Astrocyte of the spinal cord (primary cell): ENCODE data around the gene OXSR1.

Source experiments
- DNase-seq: peaks from one replicate; pipeline ENCODE4 v3.0.0; 2011; ENCODE audit warnings: low read depth, low spot score
- H3K4me3 ChIP-seq: 2 replicates; pipeline ENCODE4 v1.5.1; 2011; ENCODE audit warnings: low read depth, mild to moderate bottlenecking, low read length, moderate library complexity
- in situ Hi-C: cut with HindIII; loops from 2 replicates; pipeline ENCODE4 v1.10.0; 2017; ENCODE audit warnings: low sequenced_read_pairs
- TF ChIP-seq, protein P1 (sequence below): IDR thresholded peaks from 2 replicates; pipeline ENCODE4 v1.5.1; 2012; ENCODE audit warnings: low read depth, mild to moderate bottlenecking, low read length, inconsistent platforms

The OXSR1 gene

DNA sequence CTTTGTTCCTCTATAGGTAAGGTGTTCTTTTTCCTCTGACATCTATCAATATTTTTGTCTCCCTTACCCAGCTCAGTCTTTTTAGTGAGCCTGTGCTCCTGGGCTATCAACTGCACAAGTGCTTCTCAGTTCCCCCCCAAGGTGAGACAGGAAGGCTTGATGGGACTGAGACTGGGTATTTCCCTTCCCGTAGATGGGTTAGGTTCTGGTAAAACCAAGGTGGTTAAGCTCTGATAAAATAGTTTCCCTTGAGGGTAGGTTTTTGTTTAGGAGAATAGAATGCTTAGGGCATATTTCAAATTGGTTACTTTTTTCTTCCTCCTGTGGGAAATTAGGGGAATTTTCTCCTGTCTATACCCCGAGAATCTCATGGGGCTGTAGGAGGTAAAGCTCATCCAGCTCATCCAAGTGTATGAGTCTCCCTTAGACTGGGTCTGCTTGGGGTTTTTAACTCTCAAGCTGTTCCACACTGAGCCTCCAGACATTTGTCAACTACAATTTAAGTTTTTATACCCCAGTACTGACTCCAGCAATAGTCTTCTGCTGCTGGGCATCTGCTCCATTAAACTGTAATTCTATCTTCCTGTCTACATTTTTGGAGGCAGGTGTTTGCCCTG lies 44.9 kb downstream of the OXSR1 start:
- TF ChIP-seq, protein P1, sequence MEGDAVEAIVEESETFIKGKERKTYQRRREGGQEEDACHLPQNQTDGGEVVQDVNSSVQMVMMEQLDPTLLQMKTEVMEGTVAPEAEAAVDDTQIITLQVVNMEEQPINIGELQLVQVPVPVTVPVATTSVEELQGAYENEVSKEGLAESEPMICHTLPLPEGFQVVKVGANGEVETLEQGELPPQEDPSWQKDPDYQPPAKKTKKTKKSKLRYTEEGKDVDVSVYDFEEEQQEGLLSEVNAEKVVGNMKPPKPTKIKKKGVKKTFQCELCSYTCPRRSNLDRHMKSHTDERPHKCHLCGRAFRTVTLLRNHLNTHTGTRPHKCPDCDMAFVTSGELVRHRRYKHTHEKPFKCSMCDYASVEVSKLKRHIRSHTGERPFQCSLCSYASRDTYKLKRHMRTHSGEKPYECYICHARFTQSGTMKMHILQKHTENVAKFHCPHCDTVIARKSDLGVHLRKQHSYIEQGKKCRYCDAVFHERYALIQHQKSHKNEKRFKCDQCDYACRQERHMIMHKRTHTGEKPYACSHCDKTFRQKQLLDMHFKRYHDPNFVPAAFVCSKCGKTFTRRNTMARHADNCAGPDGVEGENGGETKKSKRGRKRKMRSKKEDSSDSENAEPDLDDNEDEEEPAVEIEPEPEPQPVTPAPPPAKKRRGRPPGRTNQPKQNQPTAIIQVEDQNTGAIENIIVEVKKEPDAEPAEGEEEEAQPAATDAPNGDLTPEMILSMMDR: no peak
- H3K4me3 ChIP-seq: no peak overlapping the region
- in situ Hi-C loops: no loop called here
- DNase-seq: no peak

DNA sequence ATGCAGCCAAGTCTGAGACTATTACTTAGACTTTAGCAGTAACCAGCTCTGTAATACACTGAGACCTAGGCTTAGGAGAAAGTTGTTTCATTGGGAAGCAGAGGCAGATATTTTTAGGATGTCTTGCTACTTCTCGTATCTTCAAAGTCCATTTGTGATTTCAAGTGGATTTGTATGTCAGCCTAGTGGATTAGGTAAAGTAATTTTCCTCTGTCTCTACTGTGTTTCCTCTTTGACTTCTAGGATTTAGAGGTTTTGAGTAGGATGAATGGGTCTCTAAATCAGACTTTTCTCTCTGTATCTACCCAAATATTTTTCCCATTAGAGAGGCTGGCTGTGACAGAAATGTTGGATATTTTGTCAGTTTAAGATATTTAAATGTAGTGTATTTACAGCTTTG lies 46.8 kb downstream of the OXSR1 start:
- H3K4me3 ChIP-seq: no peak overlapping the region
- in situ Hi-C loops: no loop called here
- no peak for DNase-seq
- TF ChIP-seq, protein P1: no peak

DNA sequence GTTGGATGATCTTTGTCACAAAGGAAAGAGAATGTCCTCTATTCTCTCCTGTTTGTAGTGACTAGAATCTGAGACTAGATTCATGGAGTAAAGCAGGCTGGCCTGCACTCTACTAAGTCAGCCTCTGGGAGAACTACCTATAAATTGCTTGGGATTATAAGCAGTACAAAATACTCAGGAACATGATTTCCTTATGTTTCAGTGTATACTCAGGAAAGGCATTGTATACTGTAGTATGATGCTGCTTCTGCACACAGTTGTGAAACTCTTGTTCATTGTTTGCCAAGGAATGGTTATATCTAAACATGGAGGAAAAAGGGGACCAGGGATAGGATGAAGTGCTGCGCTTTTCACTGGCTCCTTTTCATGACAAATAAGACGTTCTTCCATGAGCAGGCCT lies 49.2 kb downstream of the OXSR1 start:
- H3K4me3 ChIP-seq: no peak overlapping the region
- no peak for DNase-seq
- TF ChIP-seq, protein P1: no peak
- in situ Hi-C loops: no loop called here

DNA sequence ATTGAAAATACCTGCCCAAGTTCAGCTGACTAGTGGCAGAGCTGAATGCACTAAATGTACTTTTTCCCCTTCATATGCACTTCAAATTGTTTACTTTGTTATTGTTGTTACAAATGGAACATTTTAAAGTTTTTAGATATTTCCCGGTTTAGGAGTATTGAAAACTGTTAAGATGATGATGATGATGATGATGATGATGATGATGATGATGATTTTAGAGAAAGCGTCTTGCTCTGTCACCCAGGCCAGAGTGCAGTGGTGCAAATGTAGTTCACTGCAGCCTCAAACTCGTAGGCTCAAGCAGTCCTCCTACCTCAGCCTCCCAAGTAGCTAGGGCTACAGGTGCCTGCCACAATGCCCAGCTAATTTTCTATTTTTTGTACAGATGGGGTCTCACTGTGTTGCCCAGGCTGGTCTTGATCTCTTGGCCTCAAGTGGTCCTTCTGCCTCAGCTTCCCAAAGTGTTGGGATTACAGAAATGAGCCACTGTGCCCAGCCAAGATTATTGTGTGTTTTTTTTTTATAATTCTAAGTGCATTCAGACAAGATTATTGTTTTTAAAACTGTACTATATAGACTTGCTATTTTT lies 54.4 kb downstream of the OXSR1 start:
- in situ Hi-C loops: no loop called here
- H3K4me3 ChIP-seq: no peak overlapping the region
- DNase-seq: no peak
- TF ChIP-seq, protein P1: no peak

DNA sequence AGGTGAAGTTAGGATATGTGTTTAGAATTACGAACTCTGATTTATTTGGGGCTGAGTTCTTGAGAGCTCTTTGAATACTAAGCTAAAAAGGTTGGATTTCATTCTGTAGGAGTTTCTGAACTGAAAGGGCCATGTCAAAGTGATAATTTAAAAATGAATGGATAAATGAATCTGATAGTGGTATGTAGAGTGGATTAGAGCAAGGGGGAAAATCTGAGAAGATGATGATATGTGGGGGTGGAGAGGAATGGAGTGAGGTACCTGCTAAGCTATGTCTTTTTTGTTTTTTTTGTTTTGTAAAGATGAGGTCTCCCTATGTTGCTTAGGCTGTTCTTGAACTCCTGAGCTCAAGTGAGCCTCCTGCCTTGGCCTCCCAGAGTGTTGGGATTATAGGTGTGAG lies 55.7 kb downstream of the OXSR1 start:
- in situ Hi-C loops: no loop called here
- no peak for DNase-seq
- H3K4me3 ChIP-seq: no peak overlapping the region
- TF ChIP-seq, protein P1: no peak

DNA sequence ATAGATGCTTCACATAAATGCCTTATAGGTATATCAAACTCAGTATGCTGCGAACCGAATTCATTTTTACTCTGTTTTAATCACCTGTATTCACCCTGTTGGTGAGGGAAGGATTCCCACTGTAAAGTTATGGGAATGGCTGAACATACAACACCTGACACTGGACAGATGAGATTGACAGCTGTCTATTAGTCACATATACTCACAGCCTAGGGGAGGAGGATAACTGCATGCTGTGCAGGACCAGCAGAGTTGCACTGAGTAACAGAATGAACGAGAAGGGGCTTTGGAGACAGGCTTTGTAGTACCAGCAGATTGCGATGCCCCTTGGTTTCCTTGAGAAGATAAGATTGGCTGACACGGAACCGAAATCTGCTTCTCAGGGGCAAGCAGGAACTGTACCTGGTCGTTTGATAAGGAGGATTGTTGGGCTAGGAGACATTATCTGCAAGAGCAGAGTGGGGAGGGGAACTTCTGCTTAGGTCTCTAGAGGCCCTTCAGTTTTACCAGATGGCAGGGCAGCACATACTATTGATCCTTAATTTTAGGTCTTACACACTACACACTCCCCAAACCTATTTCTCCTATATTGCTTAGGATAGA lies 56.8 kb downstream of the OXSR1 start:
- TF ChIP-seq, protein P1: no peak
- H3K4me3 ChIP-seq: no peak overlapping the region
- no peak for DNase-seq
- in situ Hi-C loops: no loop called here
